HG02763 (cell line): Measurements from ENCODE around the gene WNK1.
"Not testable (repeated sequence)": the region's sequence is repeated elsewhere in the genome, so short reads cannot be mapped to it uniquely, and the experiment has no call there.

Source experiments
- ATAC-seq: cut with Tn5 transposase; IDR thresholded peaks from one replicate; pipeline ENCODE4 v1.9.1; 2021; ENCODE audit warnings: mild to moderate bottlenecking, moderate library complexity; ENCODE audit not compliant: unreplicated experiment

WNK1 gene

DNA sequence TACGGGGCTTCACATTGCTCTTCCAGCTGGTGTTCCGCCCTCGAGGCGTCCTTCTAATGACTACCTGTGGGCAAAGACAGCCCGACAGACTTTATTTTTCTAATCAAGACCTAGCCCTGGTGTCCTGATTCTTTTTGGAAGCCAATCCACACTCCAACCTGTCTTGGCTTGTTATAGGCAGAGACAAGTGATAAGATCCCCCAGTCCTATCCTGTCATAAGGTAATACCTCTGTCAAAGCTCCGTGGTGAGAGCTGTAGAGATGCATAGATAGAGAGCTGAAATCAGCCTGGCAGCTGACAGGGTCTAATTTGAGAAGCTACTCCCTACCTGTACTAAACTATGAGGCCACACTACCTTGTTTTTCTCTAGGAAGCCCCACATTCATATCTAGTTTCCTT is 11.5 kb upstream of the WNK1 start:
- no peak for ATAC-seq

DNA sequence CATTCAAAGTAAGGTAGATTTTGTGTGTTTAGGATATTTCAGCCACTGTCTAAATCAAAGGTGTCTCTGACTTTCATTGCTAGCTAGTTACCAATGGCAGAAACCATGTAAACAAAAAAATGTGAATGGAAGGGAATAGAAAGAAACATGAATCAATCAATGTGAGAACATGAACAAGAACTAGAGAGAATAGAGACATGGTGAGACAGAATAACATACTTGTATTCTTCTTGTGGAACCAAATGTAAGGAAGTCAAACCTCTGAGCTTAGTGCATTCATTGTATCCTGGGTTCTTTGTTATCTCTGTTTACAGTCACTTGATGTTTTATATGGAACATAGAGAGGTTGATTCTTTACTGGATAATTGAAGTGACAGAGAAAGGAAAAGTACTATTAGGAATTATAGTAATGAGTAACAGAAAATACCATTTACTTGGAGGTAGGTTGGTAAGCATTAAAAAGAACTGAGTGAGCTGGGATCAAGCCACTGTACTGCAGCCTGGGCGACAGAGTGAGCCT is 2.6 kb upstream of the WNK1 start:
- ATAC-seq = no peak

DNA sequence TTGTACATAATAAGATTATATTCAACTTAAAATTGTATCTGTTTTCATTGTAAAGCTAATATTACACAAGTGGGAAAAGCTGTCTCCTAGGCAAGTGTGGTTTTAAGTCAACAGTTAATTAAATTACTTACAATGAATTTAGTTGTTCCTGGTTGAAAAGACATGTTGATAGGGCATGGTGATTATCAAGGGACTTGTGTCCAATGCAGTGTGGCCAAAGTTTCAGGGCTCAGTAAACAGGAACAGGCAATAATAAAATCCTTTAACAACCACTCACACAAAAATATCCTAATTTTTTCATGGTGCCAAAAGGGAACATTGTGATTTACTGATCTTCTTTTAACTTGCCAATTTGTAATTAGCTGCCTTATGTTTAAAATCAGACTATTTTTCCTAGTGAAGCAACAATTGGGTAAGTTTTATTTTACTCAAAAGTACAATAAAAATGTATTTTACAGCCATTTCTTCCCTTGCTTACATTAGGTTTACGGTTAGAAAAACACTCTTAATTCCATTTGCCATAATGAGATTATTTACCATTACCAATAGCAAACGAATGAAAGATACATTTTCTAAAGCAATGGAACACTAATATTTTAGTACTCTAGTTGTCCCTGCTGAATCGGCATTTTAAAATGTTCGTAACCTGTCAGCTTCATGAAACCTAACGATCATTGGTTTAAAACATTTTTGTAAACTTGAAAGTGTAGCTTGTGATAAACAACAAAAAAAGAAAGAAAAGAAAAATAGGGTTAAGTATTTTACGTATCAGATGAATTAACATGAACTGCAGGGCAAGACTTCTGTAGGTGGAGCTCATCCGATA is 1.8 kb upstream of the WNK1 start:
- no peak for ATAC-seq

DNA sequence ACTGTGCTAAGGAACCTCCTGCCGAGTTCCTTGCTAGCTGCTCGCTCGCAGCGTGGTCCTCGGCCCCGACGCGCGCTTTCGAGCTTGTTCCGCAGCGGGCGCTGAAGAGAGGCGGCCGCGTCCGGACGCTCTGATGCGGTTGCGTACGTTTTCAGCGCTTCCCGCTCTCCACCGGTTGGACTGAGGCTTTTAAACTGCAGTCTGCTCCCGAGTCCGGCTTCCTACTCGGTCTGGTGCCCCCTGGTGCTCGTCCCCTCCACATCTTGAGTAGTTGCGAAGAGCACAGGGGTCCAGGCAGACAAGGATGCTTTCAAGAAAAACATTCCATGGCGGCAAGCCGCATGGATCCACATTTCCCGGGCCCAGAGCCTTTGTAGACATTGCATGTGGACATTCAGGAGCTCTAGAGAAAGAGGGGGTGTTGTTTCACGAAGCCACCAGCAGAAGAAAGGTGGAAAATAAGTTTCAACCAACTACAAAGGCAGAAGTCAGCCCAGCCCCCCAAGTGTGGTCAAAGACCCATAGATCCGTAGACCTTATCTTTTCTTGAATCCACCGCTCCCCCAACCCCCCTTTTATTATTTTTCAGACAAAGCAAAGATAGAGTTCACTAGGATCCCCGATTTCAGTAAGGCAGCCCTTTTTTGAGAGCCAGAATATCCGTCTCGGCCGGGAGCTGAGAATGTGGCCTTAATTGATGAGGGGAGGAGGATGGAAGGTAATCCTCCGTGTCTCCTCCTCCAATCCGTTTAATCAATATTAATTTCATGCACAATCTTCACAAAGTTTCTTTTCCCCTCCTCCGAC is 984 bp upstream of the WNK1 start:
- ATAC-seq = peak; percentile 46

DNA sequence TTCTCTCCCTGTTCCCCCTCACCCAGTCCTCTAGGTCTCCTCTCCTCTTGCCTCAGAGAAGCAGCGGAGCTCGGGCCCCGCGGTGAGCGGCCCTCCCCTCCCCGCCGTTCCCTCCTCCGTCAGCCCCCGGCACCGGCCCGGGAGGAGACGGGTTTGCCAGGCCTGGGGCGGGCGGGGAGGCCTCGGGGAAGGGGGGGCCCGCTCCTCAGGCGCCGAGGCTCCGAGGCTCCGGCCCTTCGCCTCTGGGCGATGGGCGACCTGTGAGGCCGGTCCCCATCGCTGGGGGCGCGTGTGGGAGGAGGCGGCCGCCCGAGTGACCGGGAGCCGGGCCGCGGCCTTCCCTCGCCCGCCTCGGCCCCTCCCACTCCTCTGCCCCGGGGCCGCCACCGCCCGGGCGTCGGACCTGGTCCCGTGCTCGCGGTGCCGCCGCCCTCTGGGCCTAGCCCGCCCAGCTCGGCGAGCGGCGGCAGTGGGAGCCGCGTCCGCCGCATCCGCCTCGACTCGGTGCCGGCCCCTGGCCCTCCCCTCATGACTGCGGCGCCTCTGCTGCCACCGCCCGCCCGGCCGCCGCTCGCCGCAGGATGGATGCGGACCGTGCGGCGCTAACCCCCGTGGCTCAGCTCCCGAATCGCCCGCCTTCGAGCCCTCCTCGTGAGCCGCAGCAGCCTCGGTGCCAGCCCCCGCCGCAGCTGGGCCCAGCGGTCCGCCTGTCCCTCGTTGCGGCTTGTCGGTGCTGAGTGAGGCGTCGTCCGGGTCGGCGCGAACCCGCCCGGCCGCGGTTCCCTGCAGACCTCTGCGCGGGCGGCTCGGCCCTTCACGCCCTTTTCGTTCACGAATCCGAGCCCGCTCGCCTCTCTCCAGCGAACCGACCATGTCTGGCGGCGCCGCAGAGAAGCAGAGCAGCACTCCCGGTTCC is 574 bp downstream of the WNK1 start:
- ATAC-seq = peak; percentile 23

DNA sequence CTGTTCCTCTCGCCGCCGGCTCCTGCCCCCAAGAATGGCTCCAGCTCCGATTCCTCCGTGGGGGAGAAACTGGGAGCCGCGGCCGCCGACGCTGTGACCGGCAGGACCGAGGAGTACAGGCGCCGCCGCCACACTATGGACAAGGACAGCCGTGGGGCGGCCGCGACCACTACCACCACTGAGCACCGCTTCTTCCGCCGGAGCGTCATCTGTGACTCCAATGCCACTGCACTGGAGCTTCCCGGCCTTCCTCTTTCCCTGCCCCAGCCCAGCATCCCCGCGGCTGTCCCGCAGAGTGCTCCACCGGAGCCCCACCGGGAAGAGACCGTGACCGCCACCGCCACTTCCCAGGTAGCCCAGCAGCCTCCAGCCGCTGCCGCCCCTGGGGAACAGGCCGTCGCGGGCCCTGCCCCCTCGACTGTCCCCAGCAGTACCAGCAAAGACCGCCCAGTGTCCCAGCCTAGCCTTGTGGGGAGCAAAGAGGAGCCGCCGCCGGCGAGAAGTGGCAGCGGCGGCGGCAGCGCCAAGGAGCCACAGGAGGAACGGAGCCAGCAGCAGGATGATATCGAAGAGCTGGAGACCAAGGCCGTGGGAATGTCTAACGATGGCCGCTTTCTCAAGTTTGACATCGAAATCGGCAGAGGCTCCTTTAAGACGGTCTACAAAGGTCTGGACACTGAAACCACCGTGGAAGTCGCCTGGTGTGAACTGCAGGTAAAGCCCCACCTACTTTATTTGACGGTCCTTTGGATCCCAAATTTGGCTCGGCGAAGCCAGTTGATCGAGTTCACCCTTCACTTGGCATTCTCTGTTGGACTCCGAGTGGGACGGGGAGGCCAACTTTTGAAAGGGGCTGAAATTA is 1.5 kb downstream of the WNK1 start:
- ATAC-seq = peak; percentile 2

DNA sequence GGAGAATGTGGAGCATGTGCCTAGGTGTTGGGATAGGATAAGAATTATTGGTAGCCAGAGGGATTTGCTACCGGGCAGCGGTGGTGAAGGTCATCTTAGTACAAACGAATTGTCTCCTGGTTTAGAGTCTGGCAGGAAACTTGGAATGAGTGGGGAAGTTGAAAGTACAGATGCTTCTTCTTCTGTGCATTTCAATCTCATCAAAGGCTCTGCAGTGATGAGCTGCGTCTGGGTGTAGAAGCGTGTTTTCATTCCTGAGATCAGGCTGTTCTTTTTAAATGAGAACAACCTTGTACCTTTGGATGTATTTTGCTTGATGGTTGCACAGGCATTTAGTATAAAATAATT is 2.1 kb downstream of the WNK1 start:
- ATAC-seq = no peak

DNA sequence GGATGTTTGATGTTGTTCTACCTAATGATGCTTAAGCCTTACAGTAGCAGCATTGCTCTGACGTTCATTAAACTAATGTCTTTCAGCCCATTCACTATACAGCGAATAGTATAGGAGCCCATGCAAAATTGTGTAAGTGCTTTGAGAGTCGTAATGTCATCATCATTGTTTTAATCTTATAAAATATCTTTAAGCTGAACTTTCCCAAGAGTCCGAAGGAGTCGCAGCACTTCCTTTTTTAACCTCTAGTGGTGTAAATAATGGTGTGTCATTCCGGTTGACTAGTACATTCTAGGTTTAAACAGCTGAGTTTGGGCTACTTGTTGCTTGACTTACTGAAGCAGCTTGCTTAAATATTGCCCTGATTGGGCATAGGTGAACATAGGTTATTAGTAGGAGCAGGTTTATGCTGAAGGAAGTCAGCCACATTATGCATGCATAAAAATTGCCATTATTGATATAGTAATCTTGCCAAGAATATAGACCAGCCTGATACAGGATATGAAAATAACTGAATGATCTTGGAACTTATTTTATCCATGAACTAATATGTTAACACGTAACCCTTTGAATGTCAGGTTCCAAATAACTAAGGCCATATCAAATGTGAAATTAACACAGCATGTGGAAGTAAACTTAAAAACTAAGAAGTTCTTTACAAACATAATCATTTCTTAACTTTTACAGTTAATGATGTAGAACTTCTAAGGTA is 2.6 kb downstream of the WNK1 start:
- ATAC-seq = no peak

DNA sequence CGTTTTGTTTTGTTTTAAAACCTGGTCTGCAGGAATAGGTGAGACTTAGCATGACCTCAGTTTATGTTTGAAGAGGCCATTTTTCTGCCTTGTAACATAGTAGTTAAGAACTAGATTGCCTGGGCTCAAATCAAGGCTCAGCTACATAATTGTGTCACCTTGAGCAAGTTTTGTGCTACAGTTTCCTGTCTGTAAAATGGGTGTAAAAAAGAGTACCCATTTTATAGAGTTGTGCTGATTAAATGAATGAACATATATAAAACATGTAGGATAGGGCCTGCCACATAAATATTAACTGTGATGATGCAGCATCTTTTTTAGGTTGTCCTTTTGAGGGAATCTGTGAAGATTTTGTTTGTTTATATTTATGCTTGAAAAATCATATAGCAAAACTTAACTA is 7.2 kb downstream of the WNK1 start:
- no peak for ATAC-seq

DNA sequence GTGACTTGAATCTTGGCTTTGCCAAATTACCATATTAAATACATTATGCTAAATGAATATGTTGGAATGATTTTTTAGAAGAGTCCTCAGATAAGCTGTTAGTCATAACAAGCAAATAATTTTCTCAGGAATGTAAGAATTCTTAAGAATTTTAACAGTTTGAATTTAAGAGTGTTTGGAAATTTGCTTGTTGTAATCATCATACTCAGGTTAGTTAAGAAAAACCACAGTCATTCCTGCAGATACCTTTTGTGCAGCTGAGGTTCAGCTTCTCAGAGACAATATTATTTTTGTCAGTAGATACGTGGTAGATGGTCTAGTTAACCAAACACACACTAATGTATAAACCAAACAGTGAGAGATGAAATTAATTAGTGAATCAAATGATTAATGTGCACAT is 8.9 kb downstream of the WNK1 start:
- no peak for ATAC-seq

DNA sequence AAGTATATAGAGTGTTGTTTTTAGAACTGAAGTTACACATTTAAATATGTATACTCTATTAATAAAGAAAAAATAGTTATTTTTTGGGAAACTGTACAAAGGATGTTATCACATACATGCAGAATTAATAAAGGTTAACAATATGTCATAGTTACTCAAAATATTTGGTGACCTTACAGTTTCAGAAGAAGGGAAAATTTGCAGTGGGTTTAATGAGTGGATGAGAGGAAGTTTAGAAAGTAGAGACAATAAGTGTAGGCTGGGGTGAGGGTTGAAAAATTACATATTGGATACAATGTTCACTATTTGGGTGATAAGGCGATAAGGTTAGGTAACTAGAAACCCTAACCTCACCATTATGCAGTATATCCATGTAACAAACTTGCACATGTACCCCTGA is 13.5 kb downstream of the WNK1 start:
- no peak for ATAC-seq

DNA sequence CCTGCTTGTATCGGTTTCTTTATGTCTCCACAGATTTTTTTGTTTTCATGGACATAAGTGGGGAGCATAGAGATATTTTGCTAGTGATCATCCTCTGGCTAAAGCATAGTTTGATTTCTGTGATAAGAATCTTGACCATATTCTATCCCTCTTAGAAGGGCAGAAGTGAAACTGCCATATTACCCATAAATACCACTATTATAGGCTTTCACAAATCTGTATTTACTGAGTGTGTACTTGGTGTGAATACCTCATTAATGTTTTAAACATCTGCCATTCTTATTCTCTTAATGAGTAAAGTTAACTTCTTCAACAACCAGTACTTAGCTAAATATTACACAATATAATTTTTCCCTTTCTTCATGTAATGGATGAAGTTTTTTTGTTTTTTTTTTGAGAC is 16.1 kb downstream of the WNK1 start:
- ATAC-seq = no peak

DNA sequence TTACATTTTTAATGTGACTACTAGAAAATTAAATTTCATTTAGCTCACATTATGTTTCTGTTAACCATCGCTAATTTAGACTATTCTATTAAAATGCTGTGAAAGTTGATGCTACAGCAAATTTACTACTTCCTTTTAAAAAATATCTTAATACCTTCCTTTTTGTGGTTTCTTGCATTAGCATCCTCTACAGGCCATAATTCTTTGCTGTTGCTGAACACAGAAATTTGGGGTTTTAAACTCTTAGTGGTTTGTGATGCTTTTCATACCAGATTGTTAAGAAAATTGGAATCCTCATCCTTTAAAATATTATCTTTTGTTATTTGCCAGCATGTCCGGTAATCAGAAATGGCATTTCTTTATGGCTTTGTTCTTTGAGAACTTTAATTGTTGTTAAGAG is 18.1 kb downstream of the WNK1 start:
- ATAC-seq = no peak

DNA sequence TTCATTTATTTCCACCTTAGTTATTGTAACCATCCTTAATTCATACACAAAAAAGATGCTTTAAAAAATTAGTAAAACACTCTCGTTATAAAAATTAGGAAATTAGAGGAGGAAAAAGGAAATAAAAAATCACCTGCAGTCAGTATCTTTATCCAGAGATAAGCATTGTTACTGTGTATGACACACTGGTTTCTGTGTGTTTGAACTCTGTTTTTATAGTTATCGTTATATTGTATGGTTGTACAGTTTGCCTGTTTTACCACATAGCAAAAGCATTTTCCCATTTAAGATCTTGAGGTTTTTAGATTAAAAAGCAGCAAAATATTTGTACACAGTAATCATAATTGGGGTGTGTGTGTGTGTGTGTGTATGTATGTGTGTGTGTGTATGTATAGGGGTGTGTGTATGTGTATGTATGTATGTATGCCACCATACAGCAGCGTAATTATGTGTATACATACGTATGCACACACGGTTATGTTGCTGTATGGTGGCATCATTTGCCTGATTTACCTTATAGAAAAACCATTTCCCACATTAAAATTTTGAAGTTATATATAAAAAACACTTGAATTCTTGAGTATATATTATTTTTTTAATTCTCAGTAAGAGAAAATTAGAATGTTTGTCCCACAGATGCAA is 19.8 kb downstream of the WNK1 start:
- no peak for ATAC-seq

DNA sequence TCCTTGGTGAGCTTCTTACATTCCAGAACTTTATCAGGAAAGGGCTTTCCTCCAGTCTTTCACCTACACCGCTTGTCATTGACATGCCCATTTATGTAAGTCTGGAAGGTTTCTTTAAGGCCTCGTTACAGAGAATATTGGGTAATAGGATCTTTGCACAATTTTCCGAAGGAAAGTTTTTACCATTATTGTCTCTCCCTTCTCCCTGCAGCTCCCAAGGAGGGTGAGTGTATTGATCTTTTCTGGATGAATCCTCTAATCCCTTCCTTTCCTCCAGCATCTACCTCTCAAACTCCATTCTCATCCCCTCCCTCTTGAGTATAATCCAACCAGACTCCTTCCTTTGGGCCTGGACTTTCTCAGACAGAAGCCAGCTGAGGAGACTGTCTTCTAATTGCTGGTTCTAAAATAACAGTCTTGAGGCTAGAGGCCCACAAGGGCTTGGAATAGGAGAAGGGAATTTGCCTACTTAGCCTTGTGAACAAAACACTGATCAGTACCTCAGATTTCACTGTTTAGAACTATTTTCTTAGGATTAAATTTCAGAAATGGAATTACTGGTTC is 21.8 kb downstream of the WNK1 start:
- no peak for ATAC-seq

DNA sequence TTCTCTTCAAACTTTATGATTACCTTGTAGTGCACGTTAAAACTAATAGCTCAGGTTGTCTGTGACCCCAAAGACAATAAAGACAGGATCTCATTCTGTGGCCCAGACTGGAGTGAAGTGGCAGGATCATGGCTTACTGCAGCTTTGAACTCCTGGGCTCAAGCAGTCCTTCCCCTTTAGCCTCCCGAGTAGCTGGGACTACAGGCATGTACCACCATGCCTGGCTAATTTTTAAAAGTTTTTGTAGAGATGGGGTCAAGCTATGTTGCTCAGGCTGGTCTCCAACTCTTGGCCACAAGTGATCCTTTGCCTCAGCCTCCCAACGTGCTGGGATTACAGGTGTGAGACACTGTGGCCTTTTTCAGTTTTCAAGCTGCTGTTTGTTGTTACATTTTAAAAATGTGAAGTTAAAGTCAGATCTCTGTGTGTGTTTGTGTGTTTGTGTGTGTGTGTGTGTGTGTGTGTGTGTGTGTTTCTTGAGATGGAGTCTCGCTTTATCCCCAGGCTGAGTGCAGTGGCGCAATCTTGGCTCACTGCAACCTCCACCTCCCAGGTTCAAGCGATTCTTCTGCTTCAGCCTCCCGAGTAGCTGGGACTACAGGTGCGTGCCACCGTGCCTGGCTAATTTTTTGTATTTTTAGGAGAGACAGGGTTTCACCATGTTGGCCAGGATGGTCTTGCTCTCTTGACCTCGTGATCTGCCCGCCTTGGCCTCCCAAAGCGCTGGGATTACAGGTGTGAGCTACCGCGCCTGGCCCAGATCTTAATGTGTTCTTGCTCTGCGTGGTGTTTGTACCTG is 23.8 kb downstream of the WNK1 start:
- ATAC-seq = not testable (repeated sequence)

DNA sequence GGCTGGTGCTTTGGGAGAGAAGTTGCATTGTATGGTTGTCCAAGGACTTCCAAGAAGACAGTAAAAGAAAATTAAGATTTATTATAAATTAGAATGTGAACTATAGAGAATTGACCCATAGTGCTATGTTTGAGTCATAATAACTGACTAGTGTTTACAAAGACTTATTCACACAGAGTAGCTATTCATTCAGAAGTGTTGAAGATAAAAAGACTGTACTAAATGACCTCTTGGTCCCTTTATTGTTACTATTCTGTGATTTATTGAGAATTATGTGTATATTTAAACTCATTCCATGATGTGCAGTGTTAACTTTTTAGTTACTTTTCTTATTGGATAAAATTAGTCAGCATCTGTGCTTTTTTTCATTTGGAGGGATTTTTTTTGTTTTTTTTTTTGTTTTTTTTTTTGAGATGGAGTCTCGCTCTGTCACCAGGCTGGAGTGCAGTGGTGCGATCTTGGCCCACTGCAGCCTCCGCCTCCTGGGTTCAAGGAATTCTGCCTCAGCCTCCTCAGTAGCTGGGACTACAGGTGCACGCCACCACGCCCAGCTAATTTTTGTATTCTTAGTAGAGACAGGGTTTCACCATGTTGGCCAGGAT is 24.5 kb downstream of the WNK1 start:
- ATAC-seq = not testable (repeated sequence)
